ENCODE results near the gene SSRP1. TPM values are rescaled to one million over a fixed set of nuclear protein-coding genes. Genes with fewer than 3 reads are reported as not detected.

SSRP1 gene
- total RNA-seq, 1 experiment from 2014 or later: 290 TPM

GRCh38 chr11:57353446-57353845 lies 17.8 kb upstream of the SSRP1 start:
- Histone ChIP-seq H2AFZ (no peak overlapping the region), H3K36me3 (ENCODE audit: low read depth) (0 out of 2 replicates have a peak, but pooled peaks cover 4% of the 10 kb centered on the region), H4K20me1 (ENCODE audit: insufficient read depth) (no peaks in the 10 kb centered on the region), H3F3A (ENCODE audit: insufficient read depth, low read depth) (no peaks in the 10 kb centered on the region), H3K4me3 (no peak overlapping the region), H3K27me3 (ENCODE audit: insufficient read depth, low read depth) (peaks cover 22% of the 10 kb centered on the region), H3K9me2 (ENCODE audit: insufficient read depth) (no peaks in the 10 kb centered on the region), H3K79me2 (ENCODE audit: low read depth) (no peaks in the 10 kb centered on the region), H3K9me3 (ENCODE audit: insufficient read depth, low read depth) (peaks cover 10% of the 10 kb centered on the region), H3K4me2 (no peak overlapping the region), H3K27ac (no peak overlapping the region), H3K4me1 (replicated peaks; ENCODE audit: insufficient read depth) (no peaks in the 10 kb centered on the region)
- POLR2A ChIA-PET (ENCODE audit: unreplicated experiment): no interaction called here
- CTCF ChIA-PET: interaction anchor here (0.7 kb wide), 1 partner anchor 142 kb away, joined by 13 read pairs; no protein-coding TSS in a partner anchor
- TF ChIP-seq CTCF (conservative IDR thresholded peaks at IDR 0.05) (no peak), EZH2 (IDR thresholded peaks at IDR 0.05; ENCODE audit: low read depth) (no peak)
- no peak for DNase-seq
- no TSS peak for BruUV-seq (replicated peaks)
- intact Hi-C loops (cut with micrococcal nuclease; ENCODE audit: unreplicated experiment): no loop called here

GRCh38 chr11:57353036-57353435 lies 17.3 kb upstream of the SSRP1 start:
- Histone ChIP-seq H3K27ac (no peak overlapping the region), H3K4me2 (no peak overlapping the region), H4K20me1 (ENCODE audit: insufficient read depth) (no peaks in the 10 kb centered on the region), H3K9me3 (ENCODE audit: insufficient read depth, low read depth) (peaks cover 10% of the 10 kb centered on the region), H3F3A (ENCODE audit: insufficient read depth, low read depth) (no peaks in the 10 kb centered on the region), H3K36me3 (ENCODE audit: low read depth) (0 out of 2 replicates have a peak, but pooled peaks cover 4% of the 10 kb centered on the region), H3K27me3 (ENCODE audit: insufficient read depth, low read depth) (peaks cover 22% of the 10 kb centered on the region), H3K9me2 (ENCODE audit: insufficient read depth) (no peaks in the 10 kb centered on the region), H3K4me3 (no peak overlapping the region), H3K4me1 (replicated peaks; ENCODE audit: insufficient read depth) (no peaks in the 10 kb centered on the region), H2AFZ (no peak overlapping the region), H3K79me2 (ENCODE audit: low read depth) (no peaks in the 10 kb centered on the region)
- no TSS peak for BruUV-seq (replicated peaks)
- TF ChIP-seq CTCF (conservative IDR thresholded peaks at IDR 0.05) (no peak), EZH2 (IDR thresholded peaks at IDR 0.05; ENCODE audit: low read depth) (no peak)
- no peak for DNase-seq
- intact Hi-C loops (cut with micrococcal nuclease; ENCODE audit: unreplicated experiment): no loop called here
- ChIA-PET CTCF (interaction anchor here (0.7 kb wide), 1 partner anchor 141 kb away, joined by 13 read pairs; no protein-coding TSS in a partner anchor), POLR2A (ENCODE audit: unreplicated experiment) (no interaction called here)

GRCh38 chr11:57349491-57350274 lies 14.0 kb upstream of the SSRP1 start:
- no peaks in the 10 kb centered on the region for H3K4me1 ChIP-seq (replicated peaks; ENCODE audit: insufficient read depth)
- ChIA-PET POLR2A (ENCODE audit: unreplicated experiment) (interaction anchor here (0.5 to 0.6 kb wide), 2 partner anchors 176 to 306 kb away, joined by 4 to 7 read pairs; no protein-coding TSS in a partner anchor), CTCF (interaction anchor here (0.5 to 0.8 kb wide), 8 partner anchors 10 to 1184 kb away, joined by 3 to 11 read pairs (median 5); no protein-coding TSS in a partner anchor)
- H3K9me3 ChIP-seq (ENCODE audit: insufficient read depth, low read depth): peaks cover 10% of the 10 kb centered on the region
- H4K20me1 ChIP-seq (ENCODE audit: insufficient read depth): no peaks in the 10 kb centered on the region
- H3K79me2 ChIP-seq (ENCODE audit: low read depth): no peaks in the 10 kb centered on the region
- DNase-seq: peak in 1 of 2 experiments; percentile 65
- H3K27me3 ChIP-seq (ENCODE audit: insufficient read depth, low read depth): peaks cover 22% of the 10 kb centered on the region
- peak; percentile 92 for TF ChIP-seq CTCF (conservative IDR thresholded peaks at IDR 0.05)
- TF ChIP-seq EZH2 (IDR thresholded peaks at IDR 0.05; ENCODE audit: low read depth): no peak
- BruUV-seq (replicated peaks): no TSS peak
- no peak overlapping the region for H3K4me3 ChIP-seq
- 0 out of 2 replicates have a peak, but pooled peaks cover 4% of the 10 kb centered on the region for H3K36me3 ChIP-seq (ENCODE audit: low read depth)
- H2AFZ ChIP-seq: peak overlapping the region; percentile 52; the same call in 1 of the 2 replicates
- intact Hi-C loops (cut with micrococcal nuclease; ENCODE audit: unreplicated experiment): loop anchor here (1.0 to 5.0 kb wide), 3 partner anchors 133 to 1323 kb away; no protein-coding TSS in a partner anchor
- H3K9me2 ChIP-seq (ENCODE audit: insufficient read depth): no peaks in the 10 kb centered on the region
- H3F3A ChIP-seq (ENCODE audit: insufficient read depth, low read depth): no peaks in the 10 kb centered on the region; the same call in 1 of the 2 replicates
- peak overlapping the region; percentile 41; the same call in 1 of the 2 replicates for H3K4me2 ChIP-seq
- no peak overlapping the region for H3K27ac ChIP-seq
